Keratinocyte (primary cell): ENCODE data around the gene CASZ1.

Experiments
- EZH2 ChIP-seq: IDR thresholded peaks from one replicate; pipeline ENCODE4 v1.6.1; 2012; ENCODE audit warnings: inconsistent platforms, mild to moderate bottlenecking, low read length, moderate library complexity
- TF ChIP-seq, protein P1 (sequence below), 3 experiments: IDR thresholded peaks in 1 of 3; conservative IDR thresholded peaks in 1 of 3; optimal IDR thresholded peaks in 1 of 3; 2 replicates in 2 of 3; 3 replicates in 1 of 3; pipeline versions ENCODE3 to v1.5.1; 2011; ENCODE audit warnings: low read length in 3 of 3, mild to moderate bottlenecking in 3 of 3, moderate library complexity in 2 of 3, control low read depth in 1 of 3, inconsistent platforms in 1 of 3; ENCODE audit not compliant: insufficient read depth in 2 of 3; ENCODE audit errors: extremely low read depth in 1 of 3

DNA sequence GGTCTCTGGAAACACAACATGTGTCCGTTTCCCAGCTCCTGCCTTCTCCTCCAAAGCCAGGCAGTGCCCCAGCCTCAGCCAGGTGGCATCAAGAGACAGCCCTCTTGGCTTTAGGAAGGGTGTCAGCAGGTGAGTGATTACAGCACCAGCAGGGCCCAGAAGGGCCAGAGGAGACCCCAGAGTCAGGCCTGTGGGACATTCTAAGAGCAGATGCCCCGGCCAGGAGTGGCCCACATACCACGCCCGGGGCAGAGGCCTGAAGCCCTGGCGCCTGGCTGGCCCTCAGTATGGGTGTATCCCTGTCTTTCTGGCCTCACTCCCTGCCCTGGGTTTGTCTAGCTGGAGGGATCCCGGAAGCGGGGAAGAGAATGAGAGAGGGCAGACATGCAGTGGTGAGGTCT is 109.2 kb downstream of the CASZ1 start:
- TF ChIP-seq, protein P1, sequence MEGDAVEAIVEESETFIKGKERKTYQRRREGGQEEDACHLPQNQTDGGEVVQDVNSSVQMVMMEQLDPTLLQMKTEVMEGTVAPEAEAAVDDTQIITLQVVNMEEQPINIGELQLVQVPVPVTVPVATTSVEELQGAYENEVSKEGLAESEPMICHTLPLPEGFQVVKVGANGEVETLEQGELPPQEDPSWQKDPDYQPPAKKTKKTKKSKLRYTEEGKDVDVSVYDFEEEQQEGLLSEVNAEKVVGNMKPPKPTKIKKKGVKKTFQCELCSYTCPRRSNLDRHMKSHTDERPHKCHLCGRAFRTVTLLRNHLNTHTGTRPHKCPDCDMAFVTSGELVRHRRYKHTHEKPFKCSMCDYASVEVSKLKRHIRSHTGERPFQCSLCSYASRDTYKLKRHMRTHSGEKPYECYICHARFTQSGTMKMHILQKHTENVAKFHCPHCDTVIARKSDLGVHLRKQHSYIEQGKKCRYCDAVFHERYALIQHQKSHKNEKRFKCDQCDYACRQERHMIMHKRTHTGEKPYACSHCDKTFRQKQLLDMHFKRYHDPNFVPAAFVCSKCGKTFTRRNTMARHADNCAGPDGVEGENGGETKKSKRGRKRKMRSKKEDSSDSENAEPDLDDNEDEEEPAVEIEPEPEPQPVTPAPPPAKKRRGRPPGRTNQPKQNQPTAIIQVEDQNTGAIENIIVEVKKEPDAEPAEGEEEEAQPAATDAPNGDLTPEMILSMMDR (optimal IDR thresholded peaks at IDR 0.05 in 1 of 3, IDR thresholded peaks at IDR 0.05 in 1 of 3, conservative IDR thresholded peaks at IDR 0.05 in 1 of 3; ENCODE audit: extremely low read depth in 1 of 3, insufficient read depth in 2 of 3, low read length in 3 of 3) = no peak
- TF ChIP-seq EZH2 = no peak
